ENCODE measurements around the gene ADGRF3. TPM values are rescaled to one million over a fixed set of nuclear protein-coding genes. Genes with fewer than 3 reads are reported as not detected.

The ADGRF3 gene
- total RNA-seq, 2 donors from 2014 or later: 0.34 TPM; not detected in 1

DNA sequence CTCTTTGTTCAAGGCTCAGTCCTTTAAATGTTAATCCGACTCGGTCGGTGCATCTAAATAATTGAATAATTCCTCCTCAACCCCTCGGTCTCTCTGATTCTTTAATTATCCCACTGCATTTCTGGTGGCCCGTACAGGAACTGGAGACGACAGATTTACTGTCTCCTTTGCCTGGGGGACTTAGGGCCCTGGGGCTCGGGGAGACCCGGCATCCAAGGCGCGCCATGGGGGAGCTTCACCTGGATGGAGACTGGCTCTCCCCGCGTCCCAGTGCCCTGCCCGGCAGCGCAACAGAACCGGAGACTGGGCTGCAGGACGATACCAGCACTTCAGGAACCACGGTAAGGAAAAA lies 48.3 kb downstream of the ADGRF3 start:
- intact Hi-C loops (cut with DNase I): loop anchor here (5.0 kb wide), 1 partner anchor 51 kb away; no protein-coding TSS in a partner anchor
- Histone ChIP-seq H3K36me3 (no peaks in the 10 kb centered on the region), H3K27ac (peak overlapping the region; percentile 85 to 95), H3K4me1 (replicated peaks) (no peaks in the 10 kb centered on the region), H3K9me3 (no peaks in the 10 kb centered on the region), H3K27me3 (replicated peaks; ENCODE audit: insufficient read depth) (no peaks in the 10 kb centered on the region), H3K4me3 (peak overlapping the region; percentile 31 to 38)
- 10% methylated on average over 17 of the region's 17 CpGs for WGBS
- no peak for DNase-seq (ENCODE audit: low spot score)
- TF ChIP-seq POLR2A (IDR thresholded peaks at IDR 0.05) (no peak), POLR2AphosphoS5 (IDR thresholded peaks at IDR 0.05) (no peak), CTCF (IDR thresholded peaks at IDR 0.05) (no peak)

- DNase-seq (ENCODE audit: low spot score): no peak
- H3K9me3 ChIP-seq: no peaks in the 10 kb centered on the region
- intact Hi-C loops (cut with DNase I): loop anchor here (5.0 kb wide), 1 partner anchor 50 kb away; no protein-coding TSS in a partner anchor
- H3K27me3 ChIP-seq (replicated peaks; ENCODE audit: insufficient read depth): no peaks in the 10 kb centered on the region
- no peak overlapping the region for H3K4me3 ChIP-seq
- TF ChIP-seq CTCF (IDR thresholded peaks at IDR 0.05) (no peak), POLR2A (IDR thresholded peaks at IDR 0.05) (no peak), POLR2AphosphoS5 (IDR thresholded peaks at IDR 0.05) (no peak)
- H3K36me3 ChIP-seq: no peaks in the 10 kb centered on the region
- 67% methylated on average over 3 of the region's 3 CpGs for WGBS
- peak overlapping the region in 1 of 2 donors; percentile 85 for H3K27ac ChIP-seq
- H3K4me1 ChIP-seq (replicated peaks): no peaks in the 10 kb centered on the region
Observed at GRCh38 chr2:26297061-26297460, 49.5 kb downstream of the ADGRF3 start.

GRCh38 chr2:26295511-26295910 lies 51.1 kb downstream of the ADGRF3 start:
- peaks cover 0 to 2% of the 10 kb centered on the region in 2 donors for H3K36me3 ChIP-seq
- intact Hi-C loops (cut with DNase I): loop anchor here (5.0 kb wide), 1 partner anchor 48 kb away; no protein-coding TSS in a partner anchor
- TF ChIP-seq CTCF (IDR thresholded peaks at IDR 0.05) (no peak), POLR2A (IDR thresholded peaks at IDR 0.05) (no peak), POLR2AphosphoS5 (IDR thresholded peaks at IDR 0.05) (no peak)

DNA sequence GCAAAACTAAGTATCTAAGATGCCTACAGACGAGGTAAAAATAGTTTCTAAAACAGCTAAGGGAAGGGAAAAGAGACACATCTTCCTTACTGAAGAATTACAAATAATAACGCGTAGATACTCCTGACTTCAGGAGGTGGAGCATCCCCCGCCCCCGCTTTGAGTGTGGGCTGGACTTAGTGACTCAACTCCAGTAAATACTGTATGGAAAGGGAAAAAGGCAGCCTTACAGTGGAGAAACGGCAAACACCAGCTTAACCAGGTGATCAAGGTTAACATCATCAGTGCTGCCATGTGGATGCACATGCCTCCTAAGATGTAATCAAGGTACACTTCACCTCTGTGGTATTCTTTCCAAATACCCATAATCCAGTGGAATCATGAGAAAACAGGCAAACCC lies 53.9 kb downstream of the ADGRF3 start:
- Histone ChIP-seq H3K4me1 (replicated peaks) (no peaks in the 10 kb centered on the region), H3K27me3 (replicated peaks; ENCODE audit: insufficient read depth) (no peaks in the 10 kb centered on the region), H3K4me3 (no peak overlapping the region), H3K9me3 (no peaks in the 10 kb centered on the region), H3K36me3 (peaks cover 0 to 2% of the 10 kb centered on the region in 2 donors), H3K27ac (no peak overlapping the region)
- TF ChIP-seq POLR2AphosphoS5 (IDR thresholded peaks at IDR 0.05): no peak
- TF ChIP-seq CTCF (IDR thresholded peaks at IDR 0.05): no peak
- no peak for TF ChIP-seq POLR2A (IDR thresholded peaks at IDR 0.05)
- no peak for DNase-seq (ENCODE audit: low spot score)
- 51% methylated on average over 6 of the region's 6 CpGs for WGBS
- intact Hi-C loops (cut with DNase I): no loop called here

More at GRCh38 chr2:26295511-26295910, 51.1 kb downstream of the ADGRF3 start:
- H3K27me3 ChIP-seq (replicated peaks; ENCODE audit: insufficient read depth): no peaks in the 10 kb centered on the region
- DNase-seq (ENCODE audit: low spot score): no peak
- 38% methylated on average over 1 of the region's 1 CpG for WGBS
- H3K4me3 ChIP-seq: no peak overlapping the region
- H3K9me3 ChIP-seq: no peaks in the 10 kb centered on the region
- no peaks in the 10 kb centered on the region for H3K4me1 ChIP-seq (replicated peaks)
- H3K27ac ChIP-seq: no peak overlapping the region

- TF ChIP-seq POLR2AphosphoS5 (IDR thresholded peaks at IDR 0.05): no peak
- no peaks in the 10 kb centered on the region for H3K9me3 ChIP-seq
- no peaks in the 10 kb centered on the region for H3K4me1 ChIP-seq (replicated peaks)
- H3K27me3 ChIP-seq (replicated peaks; ENCODE audit: insufficient read depth): no peaks in the 10 kb centered on the region
- DNase-seq (ENCODE audit: low spot score): no peak
- WGBS: 39% methylated on average over 1 of the region's 1 CpG
- intact Hi-C loops (cut with DNase I): no loop called here
- no peak overlapping the region for H3K27ac ChIP-seq
- no peak overlapping the region for H3K4me3 ChIP-seq
- peaks cover 0 to 2% of the 10 kb centered on the region in 2 donors for H3K36me3 ChIP-seq
Observed at GRCh38 chr2:26290001-26290400, 56.6 kb downstream of the ADGRF3 start.
